Mesenchymal stem cell (in vitro differentiated cells and primary cell): Measurements from ENCODE around the gene SPATA12.

ENCODE experiments used
- DNase-seq: peaks from one replicate; pipeline ENCODE4 v3.0.0-alpha.2; 2013
- H2AFZ ChIP-seq: one replicate; pipeline ENCODE4 v1.6.1; 2013; ENCODE audit warnings: low read depth, mild to moderate bottlenecking, control low read depth, inconsistent platforms, low read length, moderate library complexity
- H2AK5ac ChIP-seq: 2 replicates; pipeline ENCODE4 v1.6.1; 2013; ENCODE audit warnings: low read length, moderate library complexity, mild to moderate bottlenecking, inconsistent platforms; ENCODE audit not compliant: severe bottlenecking
- H2BK120ac ChIP-seq: one replicate; pipeline ENCODE4 v1.6.1; 2013; ENCODE audit warnings: low read depth, mild to moderate bottlenecking, inconsistent platforms, low read length, moderate library complexity
- H2BK12ac ChIP-seq, 2 experiments: one replicate each; pipeline ENCODE4 v1.6.1; 2013; ENCODE audit warnings: inconsistent platforms in 2 of 2, low read length in 2 of 2, mild to moderate bottlenecking in 2 of 2, moderate library complexity in 2 of 2, control low read depth in 1 of 2
- H2BK15ac ChIP-seq: one replicate; pipeline ENCODE4 v1.6.1; 2013; ENCODE audit warnings: mild to moderate bottlenecking, low read depth, inconsistent platforms; ENCODE audit not compliant: poor library complexity, severe bottlenecking
- H2BK5ac ChIP-seq: 2 replicates; pipeline ENCODE4 v1.6.1; 2013; ENCODE audit warnings: low read depth, mild to moderate bottlenecking, low read length, control low read depth, inconsistent platforms; ENCODE audit not compliant: poor library complexity, severe bottlenecking
- H3K14ac ChIP-seq, 2 experiments: one replicate each; pipeline ENCODE4 v1.6.1; 2013; ENCODE audit warnings: inconsistent platforms in 2 of 2, low read length in 2 of 2, control low read depth in 1 of 2, mild to moderate bottlenecking in 1 of 2, moderate library complexity in 1 of 2
- H3K18ac ChIP-seq, 2 experiments: one replicate each; pipeline ENCODE4 v1.6.1; 2013; ENCODE audit warnings: inconsistent platforms in 2 of 2, low read length in 2 of 2, control low read depth in 1 of 2, low read depth in 1 of 2, mild to moderate bottlenecking in 1 of 2
- H3K23ac ChIP-seq, 2 experiments: one replicate each; pipeline ENCODE4 v1.6.1; 2013; ENCODE audit warnings: inconsistent platforms in 2 of 2, low read length in 2 of 2, mild to moderate bottlenecking in 2 of 2, moderate library complexity in 2 of 2, control low read depth in 1 of 2
- H3K27ac ChIP-seq: 2 replicates; pipeline ENCODE4 v1.5.1; 2013; ENCODE audit warnings: mild to moderate bottlenecking, moderate library complexity, low read length, control low read depth, inconsistent platforms; ENCODE audit not compliant: poor library complexity, severe bottlenecking
- H3K27me3 ChIP-seq, 2 experiments: 2 replicates each; pipeline versions ENCODE4 v1.6.1 to v1.7.0; 2013; ENCODE audit warnings: low read length in 2 of 2, mild to moderate bottlenecking in 2 of 2, moderate library complexity in 2 of 2, control low read depth in 1 of 2, inconsistent platforms in 1 of 2; ENCODE audit not compliant: control insufficient read depth in 1 of 2, insufficient read depth in 1 of 2
- H3K36me3 ChIP-seq, 2 experiments: 2 replicates each; pipeline versions ENCODE4 v1.6.1 to v1.7.0; 2013; ENCODE audit warnings: low read length in 2 of 2, control low read depth in 1 of 2, inconsistent platforms in 1 of 2, low read depth in 1 of 2, mild to moderate bottlenecking in 1 of 2; ENCODE audit not compliant: insufficient read depth in 2 of 2, control insufficient read depth in 1 of 2
- H3K4ac ChIP-seq, 2 experiments: one replicate each; pipeline ENCODE4 v1.6.1; 2013; ENCODE audit warnings: inconsistent platforms in 2 of 2, low read length in 2 of 2, mild to moderate bottlenecking in 2 of 2, moderate library complexity in 2 of 2, control low read depth in 1 of 2, low read depth in 1 of 2
- H3K4me1 ChIP-seq: 2 replicates; pipeline ENCODE4 v1.6.1; 2013; ENCODE audit warnings: low read depth, low read length, control low read depth; ENCODE audit not compliant: control insufficient read depth, insufficient read depth
- H3K4me2 ChIP-seq: 2 replicates; pipeline ENCODE4 v1.6.1; 2013; ENCODE audit warnings: low read length, mild to moderate bottlenecking, inconsistent platforms; ENCODE audit not compliant: poor library complexity, severe bottlenecking
- H3K4me3 ChIP-seq, 2 experiments: 2 replicates each; pipeline versions ENCODE4 v1.5.1 to v1.7.0; 2013; ENCODE audit warnings: low read length in 2 of 2, mild to moderate bottlenecking in 2 of 2, control low read depth in 1 of 2, low read depth in 1 of 2; ENCODE audit not compliant: insufficient read depth in 1 of 2
- H3K79me1 ChIP-seq: replicated peaks from 2 replicates; pipeline ENCODE4 v1.6.1; 2013; ENCODE audit warnings: mild to moderate bottlenecking, control low read depth, low read length, inconsistent platforms; ENCODE audit not compliant: poor library complexity, severe bottlenecking
- H3K9ac ChIP-seq: 2 replicates; pipeline ENCODE4 v1.7.0; 2013; ENCODE audit warnings: mild to moderate bottlenecking, low read length, moderate library complexity
- H3K9me3 ChIP-seq: 2 replicates; pipeline ENCODE4 v1.7.0; 2013; ENCODE audit warnings: mild to moderate bottlenecking, low read length; ENCODE audit not compliant: control insufficient read depth
- H4K8ac ChIP-seq: one replicate; pipeline ENCODE4 v1.6.1; 2013; ENCODE audit warnings: inconsistent platforms, mild to moderate bottlenecking, low read length, moderate library complexity
- H4K91ac ChIP-seq: one replicate; pipeline ENCODE4 v1.6.1; 2013; ENCODE audit warnings: mild to moderate bottlenecking, low read length, inconsistent platforms
- WGBS: methylation state at CpG from one replicate; pipeline ENCODE4 v1.1.7; 2013; ENCODE audit warnings: mixed read lengths; 5-methylcytosine and 5-hydroxymethylcytosine counted together

The SPATA12 gene

DNA sequence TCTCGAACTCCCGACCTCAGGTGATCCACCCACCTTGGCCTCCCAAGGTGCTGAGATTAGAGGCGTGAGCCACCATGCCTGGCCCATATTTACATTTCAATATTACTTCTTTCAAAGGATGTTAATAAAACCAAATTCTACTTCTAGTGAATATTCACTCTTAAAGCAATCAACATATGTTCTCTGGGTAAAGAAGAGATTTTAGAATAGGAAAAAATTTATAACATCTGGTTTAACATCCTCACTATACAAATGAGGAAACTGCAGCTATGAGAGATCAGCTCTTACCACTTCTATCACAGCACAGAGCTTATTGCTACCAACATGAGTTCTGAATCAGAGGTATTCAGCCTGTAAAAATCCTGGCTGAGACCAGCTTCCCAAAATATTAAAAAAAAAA is 56.0 kb downstream of the SPATA12 start:
- no peaks in the 10 kb centered on the region for H3K79me1 ChIP-seq
- WGBS: 93% methylated on average over 3 of the region's 3 CpGs
- no peak overlapping the region for H3K4ac ChIP-seq
- H3K4me3 ChIP-seq: no peak overlapping the region
- no peak overlapping the region for H2BK5ac ChIP-seq
- H3K9me3 ChIP-seq: no peaks in the 10 kb centered on the region
- H3K9ac ChIP-seq: no peak overlapping the region
- peaks cover 0 to 14% of the 10 kb centered on the region in 2 experiments for H3K36me3 ChIP-seq
- H2BK12ac ChIP-seq: no peak overlapping the region
- no peak overlapping the region for H2BK120ac ChIP-seq
- H3K18ac ChIP-seq: no peak overlapping the region
- no peak overlapping the region for H2AFZ ChIP-seq
- no peak overlapping the region for H3K14ac ChIP-seq
- H4K8ac ChIP-seq: no peak overlapping the region
- no peak overlapping the region for H3K4me2 ChIP-seq
- no peak overlapping the region for H2BK15ac ChIP-seq
- H4K91ac ChIP-seq: no peak overlapping the region
- no peak overlapping the region for H3K27ac ChIP-seq
- no peak overlapping the region for H2AK5ac ChIP-seq
- H3K23ac ChIP-seq: no peak overlapping the region
- H3K27me3 ChIP-seq: peaks cover 0 to 5% of the 10 kb centered on the region in 2 experiments
- H3K4me1 ChIP-seq: no peaks in the 10 kb centered on the region
- no peak for DNase-seq

DNA sequence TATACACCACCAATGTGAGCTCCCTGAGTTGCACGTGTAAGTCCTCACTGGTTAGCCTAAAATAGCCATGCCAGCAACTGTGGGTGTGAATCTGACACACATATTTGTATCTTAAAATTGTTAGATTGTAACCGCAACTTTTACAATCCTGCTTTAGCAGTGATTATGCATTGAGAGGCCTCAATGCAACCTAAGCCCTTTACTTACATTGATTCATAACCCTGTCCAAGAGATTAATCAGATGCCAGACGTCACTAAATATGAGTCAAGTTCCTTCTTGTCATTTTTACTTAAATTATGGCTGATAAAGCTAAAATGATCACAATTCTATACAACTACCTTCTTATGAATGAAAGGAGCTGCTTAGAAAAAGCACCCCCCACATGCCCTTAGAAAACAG is 57.8 kb downstream of the SPATA12 start:
- Histone ChIP-seq H3K27me3 (peaks cover 0 to 5% of the 10 kb centered on the region in 2 experiments), H3K79me1 (no peaks in the 10 kb centered on the region), H2BK15ac (no peak overlapping the region), H2BK5ac (no peak overlapping the region), H3K18ac (no peak overlapping the region), H3K14ac (no peak overlapping the region), H3K27ac (no peak overlapping the region), H2AK5ac (no peak overlapping the region), H4K91ac (no peak overlapping the region), H3K4ac (no peak overlapping the region), H3K9ac (no peak overlapping the region), H2BK120ac (no peak overlapping the region), H3K4me3 (no peak overlapping the region), H3K4me1 (no peaks in the 10 kb centered on the region), H3K9me3 (no peaks in the 10 kb centered on the region), H3K36me3 (peaks cover 0 to 10% of the 10 kb centered on the region in 2 experiments), H2AFZ (no peak overlapping the region), H3K4me2 (no peak overlapping the region), H3K23ac (no peak overlapping the region), H2BK12ac (no peak overlapping the region), H4K8ac (no peak overlapping the region)
- DNase-seq: no peak
- WGBS: 100% methylated on average over 2 of the region's 3 CpGs

DNA sequence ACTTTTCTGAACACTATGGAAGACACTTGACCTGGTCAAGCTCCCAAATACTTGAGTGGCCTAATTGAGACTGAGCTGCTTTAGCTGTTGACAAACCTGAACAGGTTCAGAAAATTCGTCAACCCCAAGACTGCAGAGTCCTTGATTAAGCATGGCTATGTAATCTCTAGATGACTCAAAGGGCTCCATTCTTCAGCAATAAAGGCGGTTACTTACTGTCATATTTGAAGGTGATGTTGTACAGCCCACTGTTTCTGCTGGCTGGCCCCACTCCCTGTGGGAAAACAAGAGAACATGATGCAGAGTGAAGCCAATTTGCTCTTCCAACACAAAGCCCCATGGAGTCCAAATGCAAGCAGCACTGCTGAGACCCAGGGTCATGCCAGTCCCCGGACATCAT is 59.6 kb downstream of the SPATA12 start:
- no peak overlapping the region for H2BK15ac ChIP-seq
- H3K36me3 ChIP-seq: no peaks in the 10 kb centered on the region
- no peaks in the 10 kb centered on the region for H3K9me3 ChIP-seq
- no peak overlapping the region for H4K8ac ChIP-seq
- peaks cover 0 to 8% of the 10 kb centered on the region in 2 experiments for H3K27me3 ChIP-seq
- H3K79me1 ChIP-seq: no peaks in the 10 kb centered on the region
- H3K14ac ChIP-seq: no peak overlapping the region
- no peak overlapping the region for H2AFZ ChIP-seq
- no peak overlapping the region for H2BK5ac ChIP-seq
- WGBS: 62% methylated on average over 3 of the region's 3 CpGs
- H2AK5ac ChIP-seq: no peak overlapping the region
- no peak overlapping the region for H3K4ac ChIP-seq
- no peaks in the 10 kb centered on the region for H3K4me1 ChIP-seq
- DNase-seq: peak; percentile 38
- no peak overlapping the region for H3K27ac ChIP-seq
- H3K4me2 ChIP-seq: no peak overlapping the region
- no peak overlapping the region for H2BK12ac ChIP-seq
- no peak overlapping the region for H3K9ac ChIP-seq
- no peak overlapping the region for H3K18ac ChIP-seq
- H3K4me3 ChIP-seq: no peak overlapping the region
- H4K91ac ChIP-seq: no peak overlapping the region
- H2BK120ac ChIP-seq: no peak overlapping the region
- no peak overlapping the region for H3K23ac ChIP-seq

DNA sequence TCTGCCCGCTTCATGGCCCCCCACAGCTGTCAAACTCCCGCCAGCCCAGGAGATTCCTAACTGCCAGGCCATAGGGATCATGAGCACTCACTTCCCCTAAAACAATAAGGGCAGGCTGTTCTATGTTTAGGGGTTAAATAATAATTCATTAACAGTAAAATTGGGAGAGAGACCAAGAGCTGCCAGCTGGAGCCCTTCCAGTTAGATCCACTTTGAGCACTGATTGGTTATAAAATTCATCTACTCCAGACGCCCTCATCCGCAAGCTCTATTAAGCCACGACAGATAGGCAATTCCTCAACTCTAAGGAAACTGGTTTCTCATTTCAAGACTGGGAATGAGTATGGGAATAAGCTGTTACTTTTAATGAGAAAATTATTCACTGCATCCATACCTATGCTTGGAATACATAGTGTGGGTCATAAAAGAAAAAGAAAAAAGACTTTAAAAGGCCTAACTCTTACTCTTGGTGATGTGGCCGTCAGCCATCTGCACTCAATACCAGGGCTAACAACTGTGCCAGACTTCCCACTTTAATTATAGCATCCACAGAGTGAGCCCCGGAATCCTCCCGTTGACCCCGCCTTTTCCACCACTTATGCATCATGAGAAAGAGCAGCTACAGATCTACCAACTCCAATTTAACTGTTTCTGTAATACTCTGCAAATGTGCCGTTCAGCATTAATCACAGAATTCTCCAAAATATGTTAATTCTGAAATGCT is 60.1 kb downstream of the SPATA12 start:
- Histone ChIP-seq H3K9me3 (no peaks in the 10 kb centered on the region), H3K9ac (no peak overlapping the region), H2BK15ac (no peak overlapping the region), H3K18ac (no peak overlapping the region), H2BK120ac (no peak overlapping the region), H3K27ac (no peak overlapping the region), H3K36me3 (no peaks in the 10 kb centered on the region), H3K4me1 (no peaks in the 10 kb centered on the region), H3K4ac (no peak overlapping the region), H3K79me1 (no peaks in the 10 kb centered on the region), H4K91ac (no peak overlapping the region), H2BK12ac (no peak overlapping the region), H2BK5ac (no peak overlapping the region), H3K4me3 (no peak overlapping the region), H4K8ac (no peak overlapping the region), H3K14ac (no peak overlapping the region), H3K4me2 (no peak overlapping the region), H2AK5ac (no peak overlapping the region), H3K27me3 (peaks cover 0 to 8% of the 10 kb centered on the region in 2 experiments), H2AFZ (no peak overlapping the region), H3K23ac (no peak overlapping the region)
- DNase-seq: no peak
- WGBS: 89% methylated on average over 5 of the region's 10 CpGs
